AG04450 (cell line): Measurements from ENCODE around the gene GRK3. TPM values are rescaled to one million over a fixed set of nuclear protein-coding genes. Genes with fewer than 3 reads are reported as not detected.
"Not testable (repeated sequence)": the region's sequence is repeated elsewhere in the genome, so short reads cannot be mapped to it uniquely, and the experiment has no call there.

Experiments used
- CTCF ChIA-PET: fragments of 300-600, 350-600 bp; formaldehyde crosslinking; extraction: SDS; loops from one replicate; lab custom pipeline; 2022; ENCODE audit warnings: antibody characterized with exemption, inconsistent platforms; lab: Charles Lee
- POLR2A ChIA-PET: fragments of 350-600 bp; formaldehyde crosslinking; extraction: SDS; loops from one replicate; lab custom pipeline; 2021; ENCODE audit warnings: antibody characterized with exemption, inconsistent platforms; lab: Yijun Ruan, JAX
- DNase-seq: peaks from one replicate; pipeline ENCODE4 v3.0.0-alpha.2; 2011; ENCODE audit warnings: low read depth, low spot score
- H3K27ac ChIP-seq: one replicate; pipeline ENCODE4 v1.5.1; 2012; ENCODE audit warnings: low read depth, low read length, control low read depth
- H3K27me3 ChIP-seq: one replicate; pipeline ENCODE4 v1.6.0; 2012; ENCODE audit warnings: low read length; ENCODE audit not compliant: control insufficient read depth, insufficient read depth
- H3K4me3 ChIP-seq: 2 replicates; pipeline ENCODE4 v1.5.1; 2011; ENCODE audit warnings: mild to moderate bottlenecking, low read depth, low read length, control low read depth
- H3K9me3 ChIP-seq: 2 replicates; pipeline ENCODE4 v1.5.1; 2012; ENCODE audit warnings: low read length; ENCODE audit not compliant: control insufficient read depth, insufficient read depth
- polyA plus RNA-seq: library from polyadenylated mRNA; depleted of rRNA; stranded (reverse); fragments of >200 nt; gene quantifications from 2 replicates; pipeline ENCODE4 v1.2.3, GENCODE V29; 2011
- TF ChIP-seq, protein P1 (sequence below): IDR thresholded peaks from 2 replicates; pipeline ENCODE4 v1.5.1; 2011; ENCODE audit warnings: low read depth, low read length, control low read depth, inconsistent platforms

GRK3 gene
- polyA plus RNA-seq, 1 experiment: 0.72 TPM

DNA sequence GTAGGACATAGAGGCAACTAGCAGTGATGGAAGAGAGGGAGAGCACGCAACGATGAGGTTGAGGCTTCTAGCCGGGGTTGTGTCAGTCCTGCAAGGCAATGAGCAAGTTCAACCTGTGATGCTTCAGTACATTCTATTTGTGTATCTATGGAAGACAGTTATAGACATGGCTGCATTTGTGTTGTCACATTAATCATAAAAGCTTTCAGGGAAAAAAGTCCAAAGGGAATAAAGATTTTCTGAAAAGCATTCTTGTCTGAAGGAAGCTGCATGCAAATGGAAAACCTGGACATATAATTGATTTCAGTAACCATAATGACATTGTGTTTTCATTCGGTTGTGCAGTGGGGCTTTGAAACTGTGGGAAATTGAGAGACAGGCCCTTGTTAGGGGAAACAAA is 32.8 kb upstream of the GRK3 start:
- H3K4me3 ChIP-seq, H3K27me3 ChIP-seq, H3K27ac ChIP-seq, POLR2A ChIA-PET, H3K9me3 ChIP-seq, DNase-seq, CTCF ChIA-PET: not testable (repeated sequence)

DNA sequence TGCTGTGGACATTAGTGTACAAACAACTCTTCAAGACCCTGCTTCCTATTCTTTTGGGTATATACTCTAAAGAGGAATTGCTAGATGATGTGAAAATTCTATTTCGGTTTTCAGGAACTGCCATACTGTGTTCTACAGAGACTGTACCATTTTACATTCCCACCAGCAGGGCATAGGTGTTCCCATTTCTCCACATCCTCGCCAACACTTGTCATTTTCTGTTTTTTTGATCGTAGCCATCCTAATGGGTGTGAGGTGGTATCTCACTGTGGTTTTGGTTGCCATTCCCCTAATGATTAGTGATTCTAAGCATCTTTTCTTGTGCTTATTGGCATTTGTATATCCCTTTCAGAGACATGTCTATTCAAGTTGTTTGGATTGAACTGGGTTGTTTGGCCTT is 29.8 kb upstream of the GRK3 start:
- DNase-seq: no peak
- ChIA-PET CTCF (no interaction called here), POLR2A (no interaction called here)
- Histone ChIP-seq H3K9me3 (no peaks in the 10 kb centered on the region), H3K27me3 (peaks cover 4% of the 10 kb centered on the region), H3K4me3 (no peak overlapping the region), H3K27ac (no peak overlapping the region)
- TF ChIP-seq, protein P1, sequence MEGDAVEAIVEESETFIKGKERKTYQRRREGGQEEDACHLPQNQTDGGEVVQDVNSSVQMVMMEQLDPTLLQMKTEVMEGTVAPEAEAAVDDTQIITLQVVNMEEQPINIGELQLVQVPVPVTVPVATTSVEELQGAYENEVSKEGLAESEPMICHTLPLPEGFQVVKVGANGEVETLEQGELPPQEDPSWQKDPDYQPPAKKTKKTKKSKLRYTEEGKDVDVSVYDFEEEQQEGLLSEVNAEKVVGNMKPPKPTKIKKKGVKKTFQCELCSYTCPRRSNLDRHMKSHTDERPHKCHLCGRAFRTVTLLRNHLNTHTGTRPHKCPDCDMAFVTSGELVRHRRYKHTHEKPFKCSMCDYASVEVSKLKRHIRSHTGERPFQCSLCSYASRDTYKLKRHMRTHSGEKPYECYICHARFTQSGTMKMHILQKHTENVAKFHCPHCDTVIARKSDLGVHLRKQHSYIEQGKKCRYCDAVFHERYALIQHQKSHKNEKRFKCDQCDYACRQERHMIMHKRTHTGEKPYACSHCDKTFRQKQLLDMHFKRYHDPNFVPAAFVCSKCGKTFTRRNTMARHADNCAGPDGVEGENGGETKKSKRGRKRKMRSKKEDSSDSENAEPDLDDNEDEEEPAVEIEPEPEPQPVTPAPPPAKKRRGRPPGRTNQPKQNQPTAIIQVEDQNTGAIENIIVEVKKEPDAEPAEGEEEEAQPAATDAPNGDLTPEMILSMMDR: no peak

DNA sequence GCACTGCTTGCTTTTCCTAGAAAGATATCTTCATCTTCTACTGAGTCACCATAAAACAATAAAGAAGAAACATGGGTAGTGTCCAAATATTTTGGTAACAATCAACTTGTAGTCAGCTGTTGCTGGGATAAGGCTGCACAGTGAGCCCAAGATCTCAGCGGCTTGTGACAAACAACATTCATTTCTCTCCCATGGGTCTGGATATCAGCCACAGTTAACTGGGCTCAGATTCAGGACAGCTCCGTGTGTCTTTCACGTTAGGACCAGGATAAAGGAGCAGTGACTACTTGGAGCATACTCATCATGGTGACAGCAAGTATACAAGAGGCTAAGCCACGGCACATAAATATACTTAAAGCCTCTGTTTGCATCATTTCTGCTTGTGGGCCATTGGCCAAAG is 27.9 kb upstream of the GRK3 start:
- ChIA-PET CTCF (no interaction called here), POLR2A (no interaction called here)
- Histone ChIP-seq H3K9me3 (no peaks in the 10 kb centered on the region), H3K27me3 (peaks cover 4% of the 10 kb centered on the region), H3K27ac (no peak overlapping the region), H3K4me3 (no peak overlapping the region)
- DNase-seq: no peak
- TF ChIP-seq, protein P1: no peak

DNA sequence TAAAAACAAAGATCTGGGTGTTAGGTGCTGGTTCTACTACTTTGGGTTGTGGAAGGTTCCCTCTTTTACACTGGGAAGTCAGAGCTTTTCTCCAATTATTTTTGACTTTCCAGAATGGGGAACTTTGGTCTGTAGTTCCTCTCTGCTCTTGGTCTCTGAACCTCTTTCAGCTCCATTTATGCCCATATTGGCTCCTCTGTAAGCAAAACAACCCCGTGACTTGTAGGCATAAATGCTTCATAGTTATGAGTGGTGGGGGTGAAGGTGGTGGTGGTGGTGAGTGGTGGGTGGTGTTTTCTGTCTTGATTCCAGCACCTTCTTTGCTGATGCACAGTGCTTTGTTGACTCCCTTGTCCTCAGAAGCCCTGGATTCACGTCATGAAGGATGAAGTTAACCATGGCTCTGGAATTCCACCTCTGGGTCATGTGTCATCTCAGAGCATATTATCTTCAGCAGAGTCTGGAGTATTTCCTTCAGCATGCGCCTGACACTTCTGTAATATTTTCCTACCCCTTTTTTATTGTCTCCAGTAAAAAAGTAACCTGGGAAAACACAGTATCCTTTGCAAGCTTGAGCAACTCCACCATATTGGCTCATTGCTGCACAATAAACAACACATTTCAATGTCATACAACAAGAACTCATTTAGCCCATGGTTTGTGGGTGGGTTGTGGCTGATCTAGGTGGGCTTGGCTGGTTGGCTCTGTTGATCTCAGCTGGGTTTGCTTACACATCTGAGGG is 24.1 kb upstream of the GRK3 start:
- CTCF ChIA-PET: no interaction called here
- Histone ChIP-seq H3K9me3 (no peaks in the 10 kb centered on the region), H3K27me3 (peaks cover 4% of the 10 kb centered on the region), H3K27ac (no peak overlapping the region), H3K4me3 (no peak overlapping the region)
- TF ChIP-seq, protein P1: no peak
- POLR2A ChIA-PET: no interaction called here
- no peak for DNase-seq

DNA sequence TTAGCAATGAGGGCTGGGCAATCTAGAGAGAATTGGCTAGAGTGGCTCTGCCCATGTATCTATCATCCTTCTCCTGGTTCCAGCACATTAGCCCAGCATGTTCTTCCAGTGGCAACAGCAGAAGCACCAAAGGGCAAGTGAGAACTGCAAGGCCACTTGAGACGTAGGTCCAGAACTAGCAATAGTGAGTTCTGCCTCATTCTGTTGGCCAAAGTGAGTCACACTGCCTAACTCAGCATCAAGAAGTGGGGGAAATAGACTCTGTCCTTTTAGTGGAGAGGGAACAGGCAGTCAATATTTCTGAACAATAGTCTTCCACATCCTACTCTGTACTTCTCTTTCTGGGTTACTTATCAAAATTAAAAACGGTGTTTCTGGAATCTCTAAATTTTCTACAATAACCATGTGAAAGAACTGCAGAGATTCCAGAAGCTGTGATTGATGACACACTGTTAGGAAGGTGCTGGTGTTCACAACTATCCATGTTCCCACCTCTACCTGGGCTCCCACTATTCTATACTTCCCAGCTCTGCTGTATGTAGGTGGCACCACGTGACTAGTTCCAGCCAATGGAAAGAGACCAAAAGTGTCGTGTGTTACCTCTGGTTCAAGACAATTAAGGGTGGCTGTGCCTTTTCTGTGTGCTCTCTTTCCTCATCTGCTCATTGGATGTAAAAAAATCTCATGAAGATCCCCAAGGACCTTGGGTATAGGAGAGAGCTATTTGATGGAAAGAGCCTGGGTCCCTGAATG is 23.4 kb upstream of the GRK3 start:
- H3K27ac ChIP-seq: no peak overlapping the region
- ChIA-PET CTCF (no interaction called here), POLR2A (no interaction called here)
- no peak overlapping the region for H3K4me3 ChIP-seq
- H3K9me3 ChIP-seq: no peaks in the 10 kb centered on the region
- no peak for DNase-seq
- H3K27me3 ChIP-seq: peaks cover 4% of the 10 kb centered on the region
- TF ChIP-seq, protein P1: no peak
